CD4-positive, alpha-beta T cell treated with Interleukin-6 at 100 ng/mL for 8 hours (primary cell): Measurements from ENCODE around the gene WDR4.
"Not testable (repeated sequence)": the region's sequence is repeated elsewhere in the genome, so short reads cannot be mapped to it uniquely, and the experiment has no call there.

ENCODE experiments used
- DNase-seq: peaks from one replicate; pipeline ENCODE4 v3.0.0-alpha.2; 2020; ENCODE audit warnings: mixed read lengths, low spot score

The WDR4 gene

GRCh38 chr21:42815217-42815616, 64.1 kb downstream of the WDR4 start:
- no peak for DNase-seq

- DNase-seq, result not testable (repeated sequence)
Measured at GRCh38 chr21:42812528-42813241, 66.7 kb downstream of the WDR4 start.

- DNase-seq, result no peak
Measured at GRCh38 chr21:42811960-42812359, 67.4 kb downstream of the WDR4 start.

GRCh38 chr21:42809577-42810475, 69.5 kb downstream of the WDR4 start:
- no peak for DNase-seq

DNA sequence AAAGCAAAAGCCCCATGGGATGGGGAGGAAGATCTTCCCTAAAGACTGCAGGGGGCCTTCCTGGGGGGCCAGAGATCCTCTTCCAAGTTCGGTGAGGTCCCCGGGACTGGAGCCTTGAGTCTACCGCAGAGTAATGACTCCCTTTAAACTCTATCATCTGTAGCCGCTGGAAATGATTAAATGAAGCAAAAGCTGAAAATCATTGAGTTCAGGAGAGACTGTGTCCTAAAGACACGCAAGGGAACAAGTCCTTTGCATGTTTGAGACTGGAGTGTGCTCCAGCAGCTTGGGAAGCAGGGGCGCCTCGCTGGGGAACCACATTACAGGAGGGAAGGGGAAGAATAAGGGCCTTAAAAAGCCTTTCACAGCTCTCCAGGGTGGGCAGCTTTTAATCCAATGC, 70.2 kb downstream of the WDR4 start:
- DNase-seq, result no peak

DNA sequence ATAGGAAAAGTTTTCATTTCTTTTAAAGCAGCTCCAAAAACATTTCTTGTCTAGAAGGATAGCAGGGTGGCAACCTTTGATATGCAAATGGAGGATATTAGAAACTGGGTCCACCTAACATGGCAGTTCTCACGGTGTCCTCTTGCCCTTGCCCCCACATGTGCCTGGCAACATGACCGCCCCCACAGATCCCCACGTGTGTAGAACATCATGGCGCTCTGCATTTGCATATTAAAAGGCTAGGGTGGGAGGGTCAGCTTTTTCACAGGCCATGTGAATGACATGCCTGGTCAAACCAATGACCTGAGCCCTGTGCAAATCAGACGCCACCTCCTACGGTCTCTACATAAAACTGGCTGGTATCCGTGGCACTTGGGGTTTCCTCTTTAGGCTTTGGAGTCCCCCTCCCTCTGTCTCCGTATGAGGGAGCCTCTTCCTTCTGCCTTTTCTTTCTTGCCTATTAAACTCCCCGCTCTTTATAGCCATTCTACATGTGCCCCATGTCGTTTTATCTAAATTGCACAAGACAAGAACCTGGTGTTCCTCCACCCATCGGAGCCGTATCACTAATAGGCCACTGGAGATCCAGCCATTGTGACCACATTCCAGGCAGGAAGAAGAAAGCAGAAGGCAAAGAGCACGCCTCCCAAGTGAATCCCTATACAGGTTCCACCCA, 71.3 kb downstream of the WDR4 start:
- DNase-seq, result no peak

DNA sequence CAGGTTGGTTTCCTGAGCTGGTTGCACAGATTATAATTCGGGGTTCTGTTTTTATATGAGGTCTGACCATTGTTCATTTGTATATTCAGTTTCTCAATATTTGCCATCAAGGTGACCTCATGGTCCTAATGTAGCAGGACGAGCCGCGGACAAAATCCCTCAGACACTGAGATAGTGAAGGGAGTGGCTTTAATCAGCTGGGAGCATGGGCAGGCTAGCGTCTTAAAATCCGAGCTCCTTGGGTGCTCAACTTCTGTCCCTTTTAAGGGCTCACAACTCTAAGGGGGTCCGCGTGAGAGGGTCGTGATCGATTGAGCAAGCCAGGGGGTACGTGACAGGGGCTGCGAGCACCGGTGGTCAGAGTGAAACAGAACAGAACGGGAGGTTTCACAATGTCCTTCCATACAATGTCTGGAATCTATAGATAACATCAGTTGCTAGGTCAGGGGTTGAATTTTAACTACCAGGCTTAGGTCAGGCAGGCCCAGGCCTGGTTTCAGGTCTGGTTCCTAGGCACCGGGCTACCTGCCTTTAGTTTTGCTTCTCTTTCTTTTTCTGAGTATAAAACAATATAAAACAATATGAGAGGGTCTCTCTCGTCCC, 71.9 kb downstream of the WDR4 start:
- not testable (repeated sequence) for DNase-seq

DNA sequence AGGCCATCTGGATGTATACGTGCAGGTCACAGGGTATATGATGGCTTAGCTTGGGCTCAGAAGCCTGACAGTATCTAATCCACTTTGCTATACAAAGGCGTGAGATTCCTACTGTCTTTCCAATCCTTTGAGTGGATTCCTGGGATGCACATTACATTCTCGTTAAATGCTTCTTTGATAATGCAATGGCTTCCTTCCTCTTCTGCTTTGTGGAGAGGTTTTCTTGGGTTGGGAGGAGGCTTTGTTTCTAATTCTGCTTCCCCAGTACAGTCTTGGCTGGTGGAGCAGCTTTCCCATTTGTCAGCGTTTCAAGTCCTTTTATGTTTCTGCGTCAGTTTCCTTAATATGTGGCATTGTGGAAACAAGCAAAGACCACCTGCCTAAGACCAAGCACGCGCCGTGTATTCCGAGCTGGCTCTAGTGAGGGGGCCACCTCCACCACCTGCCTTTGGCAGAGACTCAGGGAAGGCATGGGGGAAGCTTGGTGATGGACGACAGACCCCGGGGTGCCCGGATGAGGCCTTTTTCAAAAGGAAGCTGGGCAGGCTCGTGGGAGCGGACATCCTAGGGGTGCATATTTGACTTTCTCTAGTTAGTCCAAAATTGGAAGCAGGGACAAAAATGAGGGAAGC, 72.7 kb downstream of the WDR4 start:
- DNase-seq, result no peak

DNA sequence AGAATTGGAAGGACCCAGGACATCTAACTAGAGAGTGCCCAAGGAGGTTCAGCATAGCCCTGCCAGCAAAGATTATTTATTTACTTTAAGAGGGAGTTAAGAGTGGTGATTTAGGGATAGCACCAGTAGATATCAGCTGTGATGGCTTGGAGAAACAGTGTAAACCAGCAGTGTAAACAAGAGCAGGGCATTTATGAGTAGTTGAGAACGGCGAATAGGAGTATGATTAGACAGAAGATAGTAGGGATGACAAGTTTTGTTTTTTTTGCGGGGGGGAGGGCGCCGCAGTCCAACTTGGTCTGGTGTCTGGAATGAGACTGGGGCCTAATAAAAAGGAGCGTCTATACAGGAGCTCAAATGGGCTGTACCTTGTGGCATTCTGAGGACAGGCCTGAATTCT, 77.7 kb downstream of the WDR4 start:
- not testable (repeated sequence) for DNase-seq

- no peak for DNase-seq
Measured at GRCh38 chr21:42799948-42800347, 79.4 kb downstream of the WDR4 start.

DNA sequence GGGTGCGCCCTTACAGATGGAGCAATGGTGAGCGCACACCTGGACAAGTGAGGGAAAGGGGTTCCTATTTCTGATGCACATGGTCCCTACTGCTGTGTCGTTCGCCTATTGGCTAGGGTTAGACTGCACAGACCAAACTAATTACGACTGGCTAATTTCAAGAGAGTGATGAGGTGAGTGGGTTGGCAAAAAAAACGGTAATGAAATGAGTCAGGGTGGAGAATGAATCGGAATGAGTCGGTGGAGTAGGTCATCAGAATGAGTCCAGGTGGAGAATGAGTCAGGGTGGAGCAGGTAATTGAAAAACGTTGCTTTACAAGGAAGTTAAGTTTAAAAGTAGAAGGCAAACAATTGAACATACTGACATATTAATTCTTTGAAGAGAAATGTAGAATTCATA, 79.8 kb downstream of the WDR4 start:
- no peak for DNase-seq
